ENCODE results near the gene DGCR8. TPM values are rescaled to one million over a fixed set of nuclear protein-coding genes. Genes with fewer than 3 reads are reported as not detected.
A peak's percentile ranks its signal among the peaks of the same experiment; 100 is the strongest.
"Not testable (repeated sequence)": the region's sequence is repeated elsewhere in the genome, so short reads cannot be mapped to it uniquely, and the experiment has no call there.

Gene DGCR8
- total RNA-seq, 1 experiment from 2014 or later = 16.4 TPM

DNA sequence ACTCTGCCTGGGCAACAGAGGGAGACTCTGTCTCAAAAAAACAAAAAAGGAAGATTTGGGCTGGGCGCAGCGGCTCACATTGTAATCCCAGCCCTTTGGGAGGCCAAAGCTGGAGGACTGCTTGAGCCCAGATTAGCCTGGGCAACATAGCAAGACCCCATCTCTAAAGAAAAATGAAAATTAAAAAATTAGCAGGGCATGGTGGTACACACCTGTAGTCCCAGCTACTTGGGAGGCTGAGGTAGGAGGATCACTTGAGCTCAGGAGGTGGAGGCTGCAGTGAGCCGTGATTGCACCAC, 12.7 kb upstream of the DGCR8 start:
- H3K36me3 ChIP-seq (ENCODE audit: insufficient read depth, low read length); H3K9me3 ChIP-seq (ENCODE audit: low read length); H3K4me2 ChIP-seq (ENCODE audit: low read depth, low read length, poor library complexity, severe bottlenecking); H3K9me2 ChIP-seq (replicated peaks; ENCODE audit: insufficient read depth, low read length); H3K4me1 ChIP-seq (ENCODE audit: low read length); DNase-seq; H2AFZ ChIP-seq (ENCODE audit: low read length); H3K79me2 ChIP-seq (ENCODE audit: low read length); H3K4me3 ChIP-seq (ENCODE audit: low read length); H4K20me1 ChIP-seq (ENCODE audit: insufficient read depth, low read depth, low read length); H3K27ac ChIP-seq (ENCODE audit: low read length); H3K9ac ChIP-seq (ENCODE audit: low read length); H3K27me3 ChIP-seq (ENCODE audit: low read length): not testable (repeated sequence)

DNA sequence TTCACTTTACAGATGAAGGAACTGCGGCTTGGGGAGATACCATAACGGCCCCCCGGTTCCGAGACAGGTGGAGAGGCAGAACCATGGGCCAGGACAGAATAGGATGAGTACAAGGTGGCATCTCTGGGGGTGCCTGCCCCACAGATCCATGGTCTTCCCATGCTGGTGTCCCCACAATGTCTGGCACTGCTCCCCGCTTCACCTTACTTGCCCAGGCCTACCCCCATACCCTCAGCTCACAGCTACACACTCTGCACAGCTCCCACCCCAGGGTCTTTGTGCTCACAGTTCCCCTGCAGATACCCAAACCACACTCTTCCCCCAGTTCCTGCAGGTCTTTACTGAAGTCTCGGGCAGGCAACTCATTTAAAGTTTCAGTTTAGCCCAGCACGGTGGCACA, 11.4 kb upstream of the DGCR8 start:
- H3K9ac ChIP-seq (ENCODE audit: low read length) = no peak overlapping the region
- no peak overlapping the region for H3K4me3 ChIP-seq (ENCODE audit: low read length)
- no peaks in the 10 kb centered on the region for H3K36me3 ChIP-seq (ENCODE audit: insufficient read depth, low read length)
- H3K9me2 ChIP-seq (replicated peaks; ENCODE audit: insufficient read depth, low read length) = no peaks in the 10 kb centered on the region
- H3K27me3 ChIP-seq (ENCODE audit: low read length) = no peaks in the 10 kb centered on the region
- no peak overlapping the region for H2AFZ ChIP-seq (ENCODE audit: low read length)
- H3K9me3 ChIP-seq (ENCODE audit: low read length) = no peaks in the 10 kb centered on the region
- no peaks in the 10 kb centered on the region for H3K79me2 ChIP-seq (ENCODE audit: low read length)
- no peaks in the 10 kb centered on the region for H4K20me1 ChIP-seq (ENCODE audit: insufficient read depth, low read depth, low read length)
- no peak overlapping the region for H3K4me2 ChIP-seq (ENCODE audit: low read depth, low read length, poor library complexity, severe bottlenecking)
- no peaks in the 10 kb centered on the region for H3K4me1 ChIP-seq (ENCODE audit: low read length)
- no peak for DNase-seq
- H3K27ac ChIP-seq (ENCODE audit: low read length) = no peak overlapping the region

DNA sequence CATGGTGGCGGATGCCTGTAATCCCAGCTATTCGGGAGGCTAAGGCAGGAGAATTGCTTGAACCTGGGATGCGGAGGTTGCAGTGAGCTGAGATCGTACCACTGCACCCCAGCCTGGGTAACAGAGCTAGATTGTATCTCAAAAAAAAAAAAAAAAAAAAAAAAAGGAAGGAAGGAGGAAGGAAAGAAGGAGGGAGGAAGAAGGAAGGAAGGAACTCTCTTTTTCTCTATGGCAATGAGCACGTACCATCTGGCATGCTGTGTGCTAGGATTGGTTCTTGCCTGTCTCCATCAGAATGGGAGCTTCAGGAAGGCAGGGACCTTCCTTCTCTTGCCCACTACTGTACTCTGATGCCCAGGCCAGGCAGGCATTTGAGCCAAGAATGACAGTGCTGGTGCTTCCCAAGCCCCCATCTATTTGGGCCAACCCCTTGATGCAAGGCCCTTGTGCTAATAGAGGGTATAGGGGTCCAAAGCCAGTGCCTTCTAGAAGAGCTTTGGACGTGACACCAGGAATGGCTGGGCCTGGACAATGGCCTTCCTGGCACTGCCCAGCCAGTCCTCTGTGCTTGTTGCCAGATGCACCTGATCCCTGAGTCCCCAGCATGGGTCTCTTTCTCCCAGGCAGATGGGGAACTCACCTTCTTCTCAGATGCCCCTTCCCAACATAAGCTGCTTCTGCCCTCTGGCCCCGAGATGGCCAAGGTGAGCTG, 10.6 kb upstream of the DGCR8 start:
- H2AFZ ChIP-seq (ENCODE audit: low read length) = no peak overlapping the region
- no peak overlapping the region for H3K4me3 ChIP-seq (ENCODE audit: low read length)
- H3K36me3 ChIP-seq (ENCODE audit: insufficient read depth, low read length) = no peaks in the 10 kb centered on the region
- H3K9me2 ChIP-seq (replicated peaks; ENCODE audit: insufficient read depth, low read length) = no peaks in the 10 kb centered on the region
- no peak overlapping the region for H3K27ac ChIP-seq (ENCODE audit: low read length)
- no peak for DNase-seq
- no peak overlapping the region for H3K9ac ChIP-seq (ENCODE audit: low read length)
- H3K27me3 ChIP-seq (ENCODE audit: low read length) = no peaks in the 10 kb centered on the region
- H3K4me2 ChIP-seq (ENCODE audit: low read depth, low read length, poor library complexity, severe bottlenecking) = no peak overlapping the region
- no peaks in the 10 kb centered on the region for H4K20me1 ChIP-seq (ENCODE audit: insufficient read depth, low read depth, low read length)
- no peaks in the 10 kb centered on the region for H3K79me2 ChIP-seq (ENCODE audit: low read length)
- no peaks in the 10 kb centered on the region for H3K4me1 ChIP-seq (ENCODE audit: low read length)
- H3K9me3 ChIP-seq (ENCODE audit: low read length) = no peaks in the 10 kb centered on the region

GRCh38 chr22:20071524-20071972, 8.5 kb upstream of the DGCR8 start:
- DNase-seq = no peak
- Histone ChIP-seq H3K79me2 (ENCODE audit: low read length) (no peaks in the 10 kb centered on the region), H3K9me2 (replicated peaks; ENCODE audit: insufficient read depth, low read length) (no peaks in the 10 kb centered on the region), H3K27ac (ENCODE audit: low read length) (no peak overlapping the region), H3K4me2 (ENCODE audit: low read depth, low read length, poor library complexity, severe bottlenecking) (no peak overlapping the region), H3K4me3 (ENCODE audit: low read length) (no peak overlapping the region), H3K36me3 (ENCODE audit: insufficient read depth, low read length) (no peaks in the 10 kb centered on the region), H2AFZ (ENCODE audit: low read length) (no peak overlapping the region), H4K20me1 (ENCODE audit: insufficient read depth, low read depth, low read length) (no peaks in the 10 kb centered on the region), H3K9me3 (ENCODE audit: low read length) (no peaks in the 10 kb centered on the region), H3K4me1 (ENCODE audit: low read length) (no peaks in the 10 kb centered on the region), H3K27me3 (ENCODE audit: low read length) (no peaks in the 10 kb centered on the region), H3K9ac (ENCODE audit: low read length) (no peak overlapping the region)

DNA sequence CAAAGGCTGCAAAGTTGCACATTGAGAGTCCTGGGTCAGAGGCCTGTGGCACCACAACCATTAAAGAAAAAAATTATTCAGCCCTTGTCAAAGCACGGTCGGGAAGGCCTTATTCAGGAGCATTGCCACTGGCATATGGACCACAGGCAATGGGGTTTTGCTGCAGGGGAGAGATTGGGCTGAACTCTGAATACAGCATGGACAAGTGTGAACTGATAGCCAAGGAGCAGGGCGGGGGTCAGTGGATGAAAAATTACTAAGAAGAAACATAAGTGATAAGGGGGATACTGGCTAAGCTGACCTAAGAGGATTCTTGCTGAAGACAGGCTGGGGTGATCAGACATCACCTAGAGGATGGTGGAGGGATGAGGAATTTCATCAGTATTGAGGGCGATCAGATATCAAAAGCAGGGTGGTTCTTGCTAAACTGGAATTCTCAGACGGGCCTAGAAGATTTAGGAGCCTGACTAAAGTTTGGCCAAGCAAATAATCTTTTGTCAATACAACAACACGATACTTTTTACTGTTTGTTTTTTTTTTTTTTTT, 3.3 kb upstream of the DGCR8 start:
- Histone ChIP-seq H3K4me3 (ENCODE audit: low read length) (no peak overlapping the region), H3K27ac (ENCODE audit: low read length) (no peak overlapping the region), H3K4me2 (ENCODE audit: low read depth, low read length, poor library complexity, severe bottlenecking) (no peak overlapping the region), H3K9ac (ENCODE audit: low read length) (no peak overlapping the region), H3K9me3 (ENCODE audit: low read length) (no peaks in the 10 kb centered on the region), H4K20me1 (ENCODE audit: insufficient read depth, low read depth, low read length) (no peaks in the 10 kb centered on the region; the same call in 1 of the 2 replicates), H2AFZ (ENCODE audit: low read length) (no peak overlapping the region), H3K27me3 (ENCODE audit: low read length) (no peaks in the 10 kb centered on the region), H3K4me1 (ENCODE audit: low read length) (peaks cover 15% of the 10 kb centered on the region), H3K9me2 (replicated peaks; ENCODE audit: insufficient read depth, low read length) (no peaks in the 10 kb centered on the region), H3K79me2 (ENCODE audit: low read length) (peaks cover 18% of the 10 kb centered on the region), H3K36me3 (ENCODE audit: insufficient read depth, low read length) (no peaks in the 10 kb centered on the region)
- DNase-seq = peak; percentile 45

DNA sequence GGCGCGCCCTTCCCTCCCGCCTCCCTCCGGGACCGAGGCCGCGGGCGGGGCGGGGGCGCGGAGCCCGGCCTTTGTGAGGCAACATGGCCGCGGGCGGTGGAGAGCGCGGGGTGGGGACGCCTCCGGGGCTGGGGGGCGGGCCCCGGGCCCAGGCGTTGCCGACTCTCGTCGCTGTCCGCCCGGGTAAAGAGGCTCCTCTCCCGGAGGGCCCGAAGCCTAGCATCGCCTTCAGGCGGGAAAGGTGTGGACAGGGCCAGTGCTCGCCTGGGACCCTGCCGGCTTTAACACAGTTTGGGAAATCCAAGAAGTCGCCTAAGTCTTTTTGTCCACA, 369 bp downstream of the DGCR8 start:
- H4K20me1 ChIP-seq (ENCODE audit: insufficient read depth, low read depth, low read length) = no peaks in the 10 kb centered on the region; the same call in 1 of the 2 replicates

DNA sequence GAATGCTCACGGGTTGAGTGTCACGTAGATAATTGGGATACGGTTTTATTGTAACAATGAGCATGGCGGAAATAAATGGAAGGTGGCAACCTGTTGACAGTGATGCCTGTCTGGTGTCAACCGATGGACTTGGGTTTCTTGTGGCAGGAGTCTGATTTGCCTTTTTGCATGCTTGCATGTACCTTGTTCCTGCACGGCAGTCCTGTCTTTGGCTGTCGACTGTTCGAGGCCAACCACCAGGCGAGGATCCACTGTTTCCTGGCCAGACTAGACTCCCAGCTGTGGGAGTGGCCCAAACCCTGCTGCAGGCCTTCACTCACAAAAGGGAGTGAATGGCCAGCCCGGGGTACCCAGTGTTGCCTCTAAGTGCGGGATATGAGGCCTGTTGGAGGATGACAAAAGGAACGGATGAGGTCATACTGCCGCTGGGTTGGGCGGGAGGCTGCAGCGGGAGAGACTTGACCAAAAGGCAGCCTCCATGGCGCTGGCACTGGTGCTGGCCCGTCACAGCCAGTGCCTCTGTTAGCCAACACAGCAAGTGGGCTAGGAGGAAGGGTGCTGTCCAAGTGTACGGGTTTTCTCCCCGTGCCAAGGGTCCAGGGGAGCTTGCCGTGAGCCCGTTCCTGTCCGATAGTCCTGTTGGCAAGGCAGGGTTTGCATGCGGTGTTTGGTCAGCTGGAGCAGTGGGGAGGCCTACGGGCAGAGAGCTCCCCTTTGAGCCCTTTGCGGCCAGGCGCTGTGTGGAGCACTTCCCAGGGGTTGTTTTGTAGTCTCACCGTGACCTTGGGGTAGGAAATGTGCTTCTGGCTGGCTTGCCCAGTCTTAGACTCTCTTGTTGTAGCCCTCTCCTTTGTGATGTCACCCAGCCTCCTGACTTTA, 974 bp downstream of the DGCR8 start:
- H3K27me3 ChIP-seq (ENCODE audit: low read length) = no peaks in the 10 kb centered on the region
- H3K4me3 ChIP-seq (ENCODE audit: low read length) = peak overlapping the region; percentile 86
- no peaks in the 10 kb centered on the region for H3K9me2 ChIP-seq (replicated peaks; ENCODE audit: insufficient read depth, low read length)
- H3K4me2 ChIP-seq (ENCODE audit: low read depth, low read length, poor library complexity, severe bottlenecking) = peak overlapping the region; percentile 84
- H3K27ac ChIP-seq (ENCODE audit: low read length) = peak overlapping the region; percentile 78
- no peaks in the 10 kb centered on the region; the same call in 1 of the 2 replicates for H4K20me1 ChIP-seq (ENCODE audit: insufficient read depth, low read depth, low read length)
- peaks cover 31% of the 10 kb centered on the region for H3K4me1 ChIP-seq (ENCODE audit: low read length)
- 0 out of 2 replicates have a peak overlapping the region, but pooled peaks have one; percentile 1 for H2AFZ ChIP-seq (ENCODE audit: low read length)
- peak overlapping the region; percentile 81 for H3K9ac ChIP-seq (ENCODE audit: low read length)
- no peaks in the 10 kb centered on the region for H3K9me3 ChIP-seq (ENCODE audit: low read length)
- peaks cover 61% of the 10 kb centered on the region for H3K79me2 ChIP-seq (ENCODE audit: low read length)
- peak; percentile 66 for DNase-seq
- H3K36me3 ChIP-seq (ENCODE audit: insufficient read depth, low read length) = peaks cover 10% of the 10 kb centered on the region; the same call in 1 of the 2 replicates

More for the DNA sequence above, 369 bp downstream of the DGCR8 start:
- peaks cover 55% of the 10 kb centered on the region for H3K79me2 ChIP-seq (ENCODE audit: low read length)
- peak overlapping the region; percentile 78 for H3K27ac ChIP-seq (ENCODE audit: low read length)
- H3K9me2 ChIP-seq (replicated peaks; ENCODE audit: insufficient read depth, low read length) = no peaks in the 10 kb centered on the region
- peak overlapping the region; percentile 84 for H3K4me2 ChIP-seq (ENCODE audit: low read depth, low read length, poor library complexity, severe bottlenecking)
- DNase-seq = peak; percentile 87
- 0 out of 2 replicates have a peak overlapping the region, but pooled peaks have one; percentile 1 for H2AFZ ChIP-seq (ENCODE audit: low read length)
- peak overlapping the region; percentile 81 for H3K9ac ChIP-seq (ENCODE audit: low read length)
- H3K9me3 ChIP-seq (ENCODE audit: low read length) = no peaks in the 10 kb centered on the region
- H3K36me3 ChIP-seq (ENCODE audit: insufficient read depth, low read length) = peaks cover 4% of the 10 kb centered on the region; the same call in 1 of the 2 replicates
- H3K4me1 ChIP-seq (ENCODE audit: low read length) = peaks cover 31% of the 10 kb centered on the region
- H3K27me3 ChIP-seq (ENCODE audit: low read length) = no peaks in the 10 kb centered on the region
- H3K4me3 ChIP-seq (ENCODE audit: low read length) = peak overlapping the region; percentile 86
